NCI-H1092 (cell line): ENCODE data around the gene RASSF8.
"Not testable (repeated sequence)": the region's sequence is repeated elsewhere in the genome, so short reads cannot be mapped to it uniquely, and the experiment has no call there.

ENCODE experiments used
- DNase-seq: peaks from one replicate; lab custom pipeline; 2025; lab: John Stamatoyannopoulos, UW

Gene RASSF8

GRCh38 chr12:26030371-26030770, 71.9 kb downstream of the RASSF8 start:
- no peak for DNase-seq

GRCh38 chr12:26031318-26031717, 72.8 kb downstream of the RASSF8 start:
- DNase-seq, result no peak

GRCh38 chr12:26031827-26032226, 73.3 kb downstream of the RASSF8 start:
- DNase-seq, result no peak

GRCh38 chr12:26032290-26032689, 73.8 kb downstream of the RASSF8 start:
- DNase-seq, result no peak

GRCh38 chr12:26032719-26033241, 74.3 kb downstream of the RASSF8 start:
- no peak for DNase-seq

- no peak for DNase-seq
These were observed 76.1 kb downstream of the RASSF8 start for GRCh38 chr12:26034371-26035142.

GRCh38 chr12:26036877-26037276, 78.4 kb downstream of the RASSF8 start:
- DNase-seq, result no peak

- no peak for DNase-seq
These were observed 79.2 kb downstream of the RASSF8 start for GRCh38 chr12:26037615-26038220.

- DNase-seq, result no peak
These were observed 84.2 kb downstream of the RASSF8 start for GRCh38 chr12:26042645-26043044.

- no peak for DNase-seq
These were observed 84.9 kb downstream of the RASSF8 start for GRCh38 chr12:26043135-26044006.

GRCh38 chr12:26044007-26044394, 85.5 kb downstream of the RASSF8 start:
- DNase-seq, result no peak

GRCh38 chr12:26044592-26044991, 86.1 kb downstream of the RASSF8 start:
- DNase-seq, result no peak

GRCh38 chr12:26046203-26046602, 87.7 kb downstream of the RASSF8 start:
- no peak for DNase-seq

- DNase-seq, result no peak
These were observed 88.4 kb downstream of the RASSF8 start for GRCh38 chr12:26046906-26047305.

GRCh38 chr12:26047401-26048226, 89.1 kb downstream of the RASSF8 start:
- DNase-seq, result no peak

- no peak for DNase-seq
These were observed 94.2 kb downstream of the RASSF8 start for GRCh38 chr12:26052652-26053051.

GRCh38 chr12:26054383-26054782, 95.9 kb downstream of the RASSF8 start:
- DNase-seq, result no peak

- no peak for DNase-seq
These were observed 96.6 kb downstream of the RASSF8 start for GRCh38 chr12:26055087-26055486.

GRCh38 chr12:26056335-26056734, 97.9 kb downstream of the RASSF8 start:
- no peak for DNase-seq

- DNase-seq, result not testable (repeated sequence)
These were observed 98.8 kb downstream of the RASSF8 start for GRCh38 chr12:26057271-26057670.

GRCh38 chr12:26058308-26058707, 99.8 kb downstream of the RASSF8 start:
- no peak for DNase-seq

GRCh38 chr12:26058818-26059217, 100.3 kb downstream of the RASSF8 start:
- no peak for DNase-seq
